HG02885 (cell line): ENCODE data around the gene MAT1A.
"Not testable (repeated sequence)": the region's sequence is repeated elsewhere in the genome, so short reads cannot be mapped to it uniquely, and the experiment has no call there.

Source experiments
- ATAC-seq: cut with Tn5 transposase; IDR thresholded peaks from one replicate; pipeline ENCODE4 v1.9.1; 2021; ENCODE audit warnings: mild to moderate bottlenecking; ENCODE audit not compliant: unreplicated experiment, poor library complexity

Gene MAT1A

DNA sequence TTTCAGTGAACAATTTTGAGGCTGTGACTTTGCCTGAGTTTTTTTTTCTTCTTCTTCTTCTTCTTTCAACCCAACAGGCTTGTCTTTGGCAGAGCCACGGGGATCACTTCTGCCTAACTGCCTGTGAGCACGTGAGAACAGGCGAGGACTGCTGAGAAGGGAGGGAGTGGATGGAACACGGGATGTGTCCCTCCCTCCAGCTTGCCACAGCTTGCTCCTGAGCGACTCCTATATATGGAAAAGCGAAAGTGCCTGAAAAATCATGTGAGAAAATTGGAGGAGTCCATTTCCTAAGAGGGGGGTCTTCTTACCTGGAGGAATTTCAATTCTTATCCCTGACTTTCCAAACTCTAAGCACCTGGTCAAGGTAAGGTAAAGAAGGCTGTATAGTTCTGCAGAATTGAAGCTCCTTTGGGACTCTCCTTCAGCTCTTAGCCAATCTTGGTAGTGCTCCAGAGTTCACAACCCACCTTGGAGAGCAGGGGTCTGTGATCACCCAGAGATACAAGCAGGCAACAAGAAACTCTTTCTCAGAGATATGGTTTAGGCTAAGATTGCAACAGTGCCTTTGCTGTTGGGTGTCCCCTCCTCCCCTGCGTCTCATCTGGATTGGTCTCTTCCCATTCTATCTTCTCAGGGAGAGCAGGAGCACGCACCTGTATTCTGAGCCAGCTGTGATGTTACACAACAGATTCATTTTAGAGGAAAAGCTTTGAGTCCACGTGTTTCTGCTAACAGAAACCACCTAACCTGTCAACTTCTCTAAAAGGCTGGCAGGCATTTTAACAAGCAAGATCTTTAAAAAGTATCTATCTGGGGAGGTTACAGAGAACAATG, at the start of gene MAT1A:
Gene MAT1A (minus strand): TSS at position 208 of the 837 bp plus-strand sequence. CDS start 235 bp downstream, outside the sequence.
- ATAC-seq: no peak

GRCh38 chr10:80333983-80334382, 44.5 kb upstream of the MAT1A start:
- ATAC-seq: no peak

GRCh38 chr10:80324891-80325364, 35.5 kb upstream of the MAT1A start:
- ATAC-seq: no peak

- no peak for ATAC-seq
Observed at GRCh38 chr10:80324086-80324485, 34.6 kb upstream of the MAT1A start.

DNA sequence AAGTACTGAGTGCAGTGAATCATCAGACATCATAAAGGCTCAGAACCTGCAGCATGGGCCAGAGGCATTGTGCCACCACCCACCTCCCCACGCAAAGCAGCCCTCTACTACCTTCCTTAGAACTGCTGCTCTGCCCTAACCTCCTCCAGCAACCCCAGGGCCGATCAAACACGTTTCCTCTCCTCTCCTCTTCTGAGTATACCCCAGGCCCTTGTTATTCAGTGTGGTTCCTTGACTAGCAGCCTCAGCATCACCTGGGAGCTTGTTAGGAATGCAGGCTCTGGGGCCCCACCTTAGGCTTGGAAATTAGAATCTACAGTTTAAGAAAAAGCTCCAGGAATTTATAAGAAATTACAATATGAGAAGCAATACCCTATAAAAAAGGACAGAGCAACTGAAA, 33.9 kb upstream of the MAT1A start:
- ATAC-seq: no peak

- ATAC-seq: no peak
Observed at GRCh38 chr10:80322711-80323110, 33.3 kb upstream of the MAT1A start.

DNA sequence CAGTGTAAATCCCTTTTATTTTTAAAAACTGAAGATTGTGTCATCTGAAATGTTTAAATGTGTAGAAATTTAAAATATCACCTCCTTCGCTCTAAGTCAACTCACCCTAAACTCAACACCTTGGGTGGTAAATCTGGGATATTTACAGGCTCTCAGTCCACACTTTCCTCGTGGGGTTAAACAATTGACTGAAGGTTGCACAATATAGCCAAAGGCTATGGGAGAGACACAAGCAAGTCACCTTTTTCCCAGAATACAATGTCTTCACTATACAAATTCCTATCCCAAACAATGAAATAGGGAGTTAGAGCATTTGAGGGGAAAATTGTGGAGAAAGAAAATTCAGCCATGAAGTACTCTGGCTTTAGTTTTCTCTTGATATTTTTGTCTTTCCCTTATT, 32.7 kb upstream of the MAT1A start:
- no peak for ATAC-seq

DNA sequence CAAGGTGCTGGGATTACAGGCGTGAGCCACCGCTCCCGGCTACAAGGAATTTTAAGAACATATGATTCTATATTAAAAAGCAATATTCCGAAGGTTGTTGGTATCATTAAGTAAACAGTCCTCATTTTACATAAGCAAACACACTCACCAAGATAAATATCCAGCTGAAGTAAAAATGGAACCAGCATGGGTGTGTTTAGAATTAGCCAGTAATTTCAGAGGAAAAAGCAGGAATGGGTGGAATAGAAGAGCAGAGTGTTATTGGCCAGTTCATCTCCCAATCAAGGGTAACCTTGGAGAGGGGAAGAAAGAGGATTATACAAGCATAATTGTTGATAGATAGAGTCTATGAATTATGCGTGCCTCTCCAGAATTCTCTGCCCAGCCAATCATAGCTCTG, 31.7 kb upstream of the MAT1A start:
- ATAC-seq: no peak

DNA sequence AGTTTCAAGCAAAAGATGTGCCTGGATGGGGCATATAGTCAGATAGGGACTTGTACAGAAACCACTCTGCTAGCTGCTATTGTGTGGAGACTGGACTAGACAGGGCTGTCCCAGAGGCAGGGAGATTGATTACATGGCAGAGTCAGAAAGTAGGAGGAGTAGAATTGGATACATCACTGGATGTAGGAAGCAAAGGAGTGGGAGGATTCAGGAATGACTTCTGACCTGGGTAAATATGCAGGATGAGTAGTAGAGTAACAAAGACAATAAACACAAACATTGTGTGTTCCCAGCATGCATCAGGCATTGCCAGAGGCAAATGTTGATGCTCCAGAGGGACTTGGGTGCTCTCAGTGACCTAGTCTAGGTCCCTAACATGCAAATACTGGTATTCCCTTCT, 30.9 kb upstream of the MAT1A start:
- no peak for ATAC-seq

GRCh38 chr10:80319725-80320290, 30.4 kb upstream of the MAT1A start:
- no peak for ATAC-seq

DNA sequence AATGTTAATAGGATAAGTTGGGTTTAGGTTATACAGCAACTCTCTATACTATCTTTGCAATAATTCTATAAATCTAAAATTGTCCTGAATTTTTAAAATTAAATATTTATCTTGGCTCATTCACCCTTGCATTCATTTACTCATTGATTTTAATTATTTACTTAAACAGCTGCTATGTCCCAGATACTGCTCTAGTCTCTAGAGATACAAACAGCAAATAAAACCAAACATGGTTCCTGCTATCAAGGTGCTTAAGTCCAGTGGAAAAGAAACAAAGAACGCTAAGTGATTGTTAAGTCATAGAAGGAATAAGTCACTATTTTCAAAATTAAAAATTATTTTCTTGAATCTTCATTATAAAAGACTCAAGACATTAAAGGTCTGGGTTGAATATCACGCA, 29.9 kb upstream of the MAT1A start:
- no peak for ATAC-seq

DNA sequence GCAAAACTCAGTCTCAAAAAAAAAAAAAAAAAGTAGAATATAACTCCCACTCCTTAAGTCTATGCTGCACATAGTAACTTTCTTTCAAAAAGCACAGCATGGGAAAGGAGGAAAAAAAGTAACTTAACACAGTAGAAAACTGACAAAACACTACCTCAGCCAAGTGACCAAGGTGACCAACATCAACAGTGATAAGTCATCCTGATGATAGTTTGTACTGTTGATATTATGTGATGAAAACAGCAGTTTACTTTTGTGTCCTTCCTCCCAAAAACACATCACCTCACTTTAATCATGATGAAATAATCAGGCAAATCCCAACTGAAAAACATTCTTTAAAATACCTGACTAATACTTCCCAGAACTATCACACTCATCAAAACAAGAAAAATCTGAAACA, 29.3 kb upstream of the MAT1A start:
- no peak for ATAC-seq

GRCh38 chr10:80315391-80315790, 25.9 kb upstream of the MAT1A start:
- ATAC-seq: no peak

GRCh38 chr10:80313523-80313922, 24.1 kb upstream of the MAT1A start:
- no peak for ATAC-seq

GRCh38 chr10:80305989-80306388, 16.5 kb upstream of the MAT1A start:
- ATAC-seq: not testable (repeated sequence)

GRCh38 chr10:80296942-80297341, 7.5 kb upstream of the MAT1A start:
- ATAC-seq: no peak

GRCh38 chr10:80292607-80293239, 3.3 kb upstream of the MAT1A start:
- ATAC-seq: no peak

- ATAC-seq: no peak
Observed at GRCh38 chr10:80290474-80291220, 1.2 kb upstream of the MAT1A start.

GRCh38 chr10:80288849-80289248, 609 bp downstream of the MAT1A start:
- ATAC-seq: no peak

GRCh38 chr10:80284522-80284921, 4.9 kb downstream of the MAT1A start:
- ATAC-seq: no peak
